GM21390 (cell line): ENCODE measurements around the gene ZNF225.
"Not testable (repeated sequence)": the region's sequence is repeated elsewhere in the genome, so short reads cannot be mapped to it uniquely, and the experiment has no call there.

Source experiments
- ATAC-seq: cut with Tn5 transposase; IDR thresholded peaks from one replicate; pipeline ENCODE4 v1.9.1; 2021; ENCODE audit not compliant: unreplicated experiment

ZNF225 gene

GRCh38 chr19:44113138-44113783 is at the start of gene ZNF225:
Gene ZNF225 (plus strand): TSS chr19:44113399. CDS start chr19:44115828, 2,429 bp downstream.
- ATAC-seq: peak; percentile 91

- no peak for ATAC-seq
These were observed 46.9 kb upstream of the ZNF225 start for GRCh38 chr19:44066305-44066704.

- no peak for ATAC-seq
These were observed 43.8 kb upstream of the ZNF225 start for GRCh38 chr19:44069415-44069814.

- peak; percentile 98 for ATAC-seq
These were observed 41.2 kb upstream of the ZNF225 start, which contains the start of gene ZNF284 for GRCh38 chr19:44071824-44072542. Gene ZNF284 (plus strand): TSS chr19:44072159. CDS start chr19:44076390, 4,231 bp downstream.

GRCh38 chr19:44072543-44073401 is 40.4 kb upstream of the ZNF225 start:
- ATAC-seq: no peak

GRCh38 chr19:44076325-44076724 is 36.9 kb upstream of the ZNF225 start:
- ATAC-seq: no peak

- no peak for ATAC-seq
These were observed 21.1 kb upstream of the ZNF225 start for GRCh38 chr19:44092108-44092507.

- ATAC-seq: peak; percentile 76
These were observed 19.1 kb upstream of the ZNF225 start, which contains the start of gene ZNF224 for GRCh38 chr19:44093931-44094765. Gene ZNF224 (plus strand): TSS chr19:44094361. CDS start chr19:44097874, 3,513 bp downstream.

GRCh38 chr19:44107751-44108150 is 5.4 kb upstream of the ZNF225 start:
- no peak for ATAC-seq

GRCh38 chr19:44109458-44109857 is 3.7 kb upstream of the ZNF225 start:
- no peak for ATAC-seq

- no peak for ATAC-seq
These were observed 1.2 kb upstream of the ZNF225 start for GRCh38 chr19:44111910-44112463.

- no peak for ATAC-seq
These were observed 429 bp upstream of the ZNF225 start for GRCh38 chr19:44112802-44113137.

GRCh38 chr19:44113784-44114390 is 688 bp downstream of the ZNF225 start:
- no peak for ATAC-seq

GRCh38 chr19:44121162-44121561 is 8.0 kb downstream of the ZNF225 start:
- not testable (repeated sequence) for ATAC-seq

GRCh38 chr19:44131955-44132354 is 18.8 kb downstream of the ZNF225 start:
- no peak for ATAC-seq

GRCh38 chr19:44141191-44142058 is 28.2 kb downstream of the ZNF225 start, which contains the start of gene ZNF234:
Gene ZNF234 (plus strand): TSS chr19:44141554. CDS start chr19:44144633, 3,079 bp downstream.
- no peak for ATAC-seq

- no peak for ATAC-seq
These were observed 28.8 kb downstream of the ZNF225 start for GRCh38 chr19:44142059-44142433.

GRCh38 chr19:44149776-44150175 is 36.6 kb downstream of the ZNF225 start:
- ATAC-seq: no peak

- ATAC-seq: no peak
These were observed 38.3 kb downstream of the ZNF225 start for GRCh38 chr19:44151491-44151890.
